Ovary (tissue), 9 donors: ENCODE measurements around the gene NLRP10. TPM values are rescaled to one million over a fixed set of nuclear protein-coding genes. Genes with fewer than 3 reads are reported as not detected.

ENCODE experiments used
- DNase-seq, 5 donors: peaks; one replicate each; pipeline ENCODE4 v3.0.0-alpha.2; 2019 to 2020
- H3K27ac ChIP-seq, 2 donors: fragments of 200-600 bp; one replicate each; pipeline versions ENCODE4 v1.5.1 to v1.8.0; 2019 to 2022
- H3K27me3 ChIP-seq: fragments of 200-600 bp; one replicate; pipeline ENCODE4 v1.8.0; 2022
- H3K36me3 ChIP-seq: fragments of 200-600 bp; sonication (generic); one replicate; pipeline ENCODE4 v1.5.1; 2019
- H3K4me1 ChIP-seq: one replicate; pipeline ENCODE4 v1.8.1; 2013; ENCODE audit warnings: mild to moderate bottlenecking, moderate library complexity; ENCODE audit not compliant: insufficient read depth
- H3K4me3 ChIP-seq: fragments of 200-600 bp; sonication (generic); one replicate; pipeline ENCODE4 v1.5.1; 2017
- H3K9me3 ChIP-seq, 2 donors: fragments of 200-600 bp in 1 of 2; sonication (generic) in 1 of 2; one replicate each; pipeline versions ENCODE4 v1.5.1 to v1.8.1; 2013 to 2019; ENCODE audit warnings: mild to moderate bottlenecking in 1 of 2, moderate library complexity in 1 of 2
- CTCF ChIP-seq, 3 donors: fragments of 450-650 bp in 2 of 3; fragments of 200-600 bp in 1 of 3; IDR thresholded peaks; one replicate each; pipeline versions ENCODE4 v1.5.1 to v1.8.0; 2016 to 2022; ENCODE audit warnings: antibody characterized with exemption in 3 of 3, mild to moderate bottlenecking in 1 of 3
- EP300 ChIP-seq: sonication (generic); formaldehyde crosslinking; IDR thresholded peaks from one replicate; pipeline ENCODE4 v1.6.1; 2017; ENCODE audit warnings: antibody characterized with exemption
- POLR2A ChIP-seq: fragments of 450-650 bp; IDR thresholded peaks from one replicate; pipeline ENCODE4 v1.6.1; 2017; ENCODE audit warnings: antibody characterized with exemption, mild to moderate bottlenecking, moderate library complexity
- WGBS, 3 donors: extraction: QIAGEN DNeasy Blood & Tissue Kit in 1 of 3; methylation state at CpG; one replicate each; pipeline versions ENCODE4 v1.1.5 to v1.1.7; 2013 to 2017; 5-methylcytosine and 5-hydroxymethylcytosine counted together
- intact Hi-C, 4 donors: fragments of 100-400 bp; cut with DNase I; formaldehyde crosslinking; loops; one replicate each; pipeline versions ENCODE4 v1.11.0 to v1.15.1; 2022 to 2023
- polyA plus RNA-seq, 2 donors: library from polyadenylated mRNA; stranded (reverse); fragments of 200-250 nt in 1 of 2; fragments of 350-450 nt in 1 of 2; fragmentation: Illumina TruSeq in 1 of 2; extraction: RNeasy Lipid Tissue Mini Kit (QIAGEN cat#74804) in 1 of 2; gene quantifications; one replicate each; pipeline ENCODE4 v1.2.3, GENCODE V29; 2013 to 2014
- total RNA-seq, 7 donors: library from RNA; depleted of rRNA in 2 of 7; stranded (reverse); fragments of >200 nt in 2 of 7; fragmentation: NEBNext Ultra II Directional in 3 of 7; extraction: Animal tissue kit (Norgen Biotek cat#: 25700) in 3 of 7; gene quantifications; one replicate each; pipeline versions ENCODE4 v1.1.0 to v1.2.4, GENCODE V29; 2016 to 2023
- donor health status: DM: no; HTN: no; CAD: no; lungs with moderate emphysema.
- donor health status: DM: no; HTN: no; CAD: no.
- donor health status: Bipolar disorder and iron deficiency.
- donor health status: DM: yes; HTN: yes; CAD: no.
- donor health status: DM: no; HTN: no; CAD: no.
- donor health status: DM: yes; HTN: yes; CAD: no.

The NLRP10 gene
- total and polyA plus RNA-seq, 9 donors, result not detected

- WGBS, 3 donors, result 80 to 87% (median 84%) methylated on average over 5 of the region's 5 CpGs
- no peak overlapping the region for H3K27ac ChIP-seq
- no peak for TF ChIP-seq POLR2A
- no peak for TF ChIP-seq CTCF (IDR thresholded peaks at IDR 0.05)
- no peak for TF ChIP-seq EP300
- no peak for DNase-seq
- H3K4me3 ChIP-seq, result no peak overlapping the region
- no peaks in the 10 kb centered on the region for H3K4me1 ChIP-seq
- no peaks in the 10 kb centered on the region for H3K36me3 ChIP-seq
- intact Hi-C loops, result no loop called here
- H3K9me3 ChIP-seq, result no peaks in the 10 kb centered on the region
- H3K27me3 ChIP-seq, result no peaks in the 10 kb centered on the region
These were observed 7.8 kb upstream of the NLRP10 start for GRCh38 chr11:7973011-7973410.

- DNase-seq, result no peak
These were observed 6.6 kb upstream of the NLRP10 start for GRCh38 chr11:7971846-7972245.

GRCh38 chr11:7969756-7970646 lies 4.8 kb upstream of the NLRP10 start:
- Histone ChIP-seq H3K36me3 (no peaks in the 10 kb centered on the region), H3K27me3 (no peaks in the 10 kb centered on the region), H3K9me3 (no peaks in the 10 kb centered on the region), H3K27ac (no peak overlapping the region), H3K4me1 (no peaks in the 10 kb centered on the region), H3K4me3 (no peak overlapping the region)
- intact Hi-C loops, result no loop called here
- WGBS, 3 donors, result 57 to 66% (median 61%) methylated on average over 3 of the region's 3 CpGs
- no peak for TF ChIP-seq CTCF (IDR thresholded peaks at IDR 0.05)
- no peak for TF ChIP-seq EP300
- no peak for TF ChIP-seq POLR2A
- DNase-seq, result no peak

More at GRCh38 chr11:7971846-7972245, 6.6 kb upstream of the NLRP10 start:
- no peak overlapping the region for H3K4me3 ChIP-seq
- H3K27ac ChIP-seq, result no peak overlapping the region
- H3K27me3 ChIP-seq, result no peaks in the 10 kb centered on the region
- TF ChIP-seq CTCF (IDR thresholded peaks at IDR 0.05) (no peak), EP300 (no peak), POLR2A (no peak)
- H3K4me1 ChIP-seq, result no peaks in the 10 kb centered on the region
- no peaks in the 10 kb centered on the region for H3K36me3 ChIP-seq
- intact Hi-C loops, result no loop called here
- no peaks in the 10 kb centered on the region for H3K9me3 ChIP-seq

GRCh38 chr11:7968686-7969085 lies 3.4 kb upstream of the NLRP10 start:
- no peak overlapping the region for H3K27ac ChIP-seq
- TF ChIP-seq EP300, result no peak
- no peak for TF ChIP-seq POLR2A
- TF ChIP-seq CTCF (IDR thresholded peaks at IDR 0.05), result no peak
- 33 to 47% (median 41%) methylated on average over 2 of the region's 2 CpGs for WGBS, 3 donors
- H3K9me3 ChIP-seq, result no peaks in the 10 kb centered on the region
- no peaks in the 10 kb centered on the region for H3K4me1 ChIP-seq
- H3K36me3 ChIP-seq, result no peaks in the 10 kb centered on the region
- no peak overlapping the region for H3K4me3 ChIP-seq
- H3K27me3 ChIP-seq, result no peaks in the 10 kb centered on the region
- no peak for DNase-seq
- intact Hi-C loops, result no loop called here
